H9 (cell line): Measurements from ENCODE around the gene FAM219B. TPM values are rescaled to one million over a fixed set of nuclear protein-coding genes. Genes with fewer than 3 reads are reported as not detected.

Experiments used
- DNase-seq: peaks from one replicate; pipeline ENCODE4 v3.0.0-alpha.2; 2017
- H2AFZ ChIP-seq: one replicate; pipeline ENCODE4 v1.6.1; 2013; ENCODE audit warnings: mild to moderate bottlenecking, low read length, control low read depth, moderate library complexity
- H2AK5ac ChIP-seq: 2 replicates; pipeline ENCODE4 v1.6.1; 2013; ENCODE audit warnings: low read length, control low read depth, mixed read lengths; ENCODE audit not compliant: insufficient read length
- H2BK120ac ChIP-seq: one replicate; pipeline ENCODE4 v1.6.1; 2013; ENCODE audit warnings: low read depth, mild to moderate bottlenecking, low read length, control low read depth, inconsistent platforms; ENCODE audit not compliant: poor library complexity, severe bottlenecking
- H2BK12ac ChIP-seq: 2 replicates; pipeline ENCODE4 v1.6.1; 2013; ENCODE audit warnings: low read length, control low read depth, mixed read lengths, low read depth; ENCODE audit not compliant: insufficient read length
- H2BK15ac ChIP-seq: 2 replicates; pipeline ENCODE4 v1.6.1; 2013; ENCODE audit warnings: low read depth, low read length, control low read depth
- H2BK20ac ChIP-seq: one replicate; pipeline ENCODE4 v1.6.1; 2013; ENCODE audit warnings: low read depth, mild to moderate bottlenecking, low read length, control low read depth, inconsistent platforms; ENCODE audit not compliant: poor library complexity, severe bottlenecking
- H2BK5ac ChIP-seq: 2 replicates; pipeline ENCODE4 v1.6.1; 2013; ENCODE audit warnings: low read length, control low read depth, mixed read lengths; ENCODE audit not compliant: insufficient read length
- H3K14ac ChIP-seq: 2 replicates; pipeline ENCODE4 v1.6.1; 2013; ENCODE audit warnings: low read length, control low read depth; ENCODE audit not compliant: insufficient read depth
- H3K18ac ChIP-seq: 2 replicates; pipeline ENCODE4 v1.6.1; 2013; ENCODE audit warnings: low read depth, mild to moderate bottlenecking, mixed read lengths, low read length, control low read depth; ENCODE audit not compliant: insufficient read length
- H3K23ac ChIP-seq: 2 replicates; pipeline ENCODE4 v1.6.1; 2013; ENCODE audit warnings: low read length, control low read depth, mixed read lengths, low read depth; ENCODE audit not compliant: insufficient read length
- H3K23me2 ChIP-seq: 2 replicates; pipeline ENCODE4 v1.6.1; 2013; ENCODE audit warnings: low read depth, mild to moderate bottlenecking, mixed read lengths, low read length, control low read depth; ENCODE audit not compliant: insufficient read length, poor library complexity, severe bottlenecking
- H3K27ac ChIP-seq: 2 replicates; pipeline ENCODE4 v1.5.1; 2013; ENCODE audit warnings: low read length, control low read depth, mixed read lengths, low read depth; ENCODE audit not compliant: insufficient read length
- H3K27me3 ChIP-seq: 2 replicates; pipeline ENCODE4 v1.6.1; 2013; ENCODE audit warnings: low read length, control low read depth, inconsistent platforms; ENCODE audit not compliant: insufficient read depth
- H3K4ac ChIP-seq: 2 replicates; pipeline ENCODE4 v1.6.1; 2013; ENCODE audit warnings: low read depth, mild to moderate bottlenecking, control low read depth, inconsistent platforms, low read length, moderate library complexity
- H3K4me1 ChIP-seq: 2 replicates; pipeline ENCODE4 v1.6.1; 2013; ENCODE audit warnings: low read length, control low read depth, inconsistent platforms; ENCODE audit not compliant: insufficient read depth
- H3K4me2 ChIP-seq: 2 replicates; pipeline ENCODE4 v1.6.1; 2013; ENCODE audit warnings: low read length, control low read depth, mixed read lengths; ENCODE audit not compliant: insufficient read length, insufficient read depth
- H3K56ac ChIP-seq: 2 replicates; pipeline ENCODE4 v1.6.1; 2013; ENCODE audit warnings: low read depth, mild to moderate bottlenecking, mixed read lengths, low read length, control low read depth; ENCODE audit not compliant: insufficient read length
- H3K79me1 ChIP-seq: 2 replicates; pipeline ENCODE4 v1.6.1; 2013; ENCODE audit warnings: low read depth, mild to moderate bottlenecking, moderate library complexity, low read length, control low read depth, inconsistent platforms; ENCODE audit not compliant: insufficient read depth, poor library complexity, severe bottlenecking
- H3K79me2 ChIP-seq: 2 replicates; pipeline ENCODE4 v1.6.1; 2013; ENCODE audit warnings: low read length, control low read depth, inconsistent platforms; ENCODE audit not compliant: insufficient read depth
- H3K9ac ChIP-seq: 2 replicates; pipeline ENCODE4 v1.6.1; 2013; ENCODE audit warnings: low read length, control low read depth, mixed read lengths; ENCODE audit not compliant: insufficient read length; ENCODE audit errors: extremely low read depth
- H3K9me3 ChIP-seq: one replicate; pipeline ENCODE4 v1.6.1; 2013; ENCODE audit warnings: low read depth, low read length, inconsistent platforms; ENCODE audit not compliant: control insufficient read depth
- H3T11ph ChIP-seq: one replicate; pipeline ENCODE4 v1.6.1; 2013; ENCODE audit warnings: mild to moderate bottlenecking, low read length, control low read depth, inconsistent platforms
- H4K20me1 ChIP-seq: one replicate; pipeline ENCODE4 v1.6.1; 2013; ENCODE audit not compliant: control insufficient read depth, insufficient read length, insufficient read depth
- H4K5ac ChIP-seq: 2 replicates; pipeline ENCODE4 v1.6.1; 2013; ENCODE audit warnings: low read depth, mild to moderate bottlenecking, mixed read lengths, low read length, control low read depth; ENCODE audit not compliant: insufficient read length
- H4K8ac ChIP-seq: replicated peaks from 2 replicates; pipeline ENCODE4 v1.6.1; 2013; ENCODE audit warnings: low read length, control low read depth, mixed read lengths, low read depth; ENCODE audit not compliant: insufficient read length
- H4K91ac ChIP-seq: 2 replicates; pipeline ENCODE4 v1.6.1; 2013; ENCODE audit warnings: low read depth, mild to moderate bottlenecking, moderate library complexity, mixed read lengths, low read length, control low read depth; ENCODE audit not compliant: insufficient read length
- H3K27ac Mint-ChIP-seq, 3 experiments: 2 replicates in 2 of 3; 3 replicates in 1 of 3; pipeline ENCODE4 v1.8.0; 2020 to 2021; ENCODE audit warnings: mixed read lengths in 3 of 3, mild to moderate bottlenecking in 1 of 3, moderate library complexity in 1 of 3
- H3K27me3 Mint-ChIP-seq: 2 replicates; pipeline ENCODE4 v1.8.0; 2021; ENCODE audit warnings: low read depth, mild to moderate bottlenecking, moderate library complexity, mixed read lengths
- H3K36me3 Mint-ChIP-seq, 3 experiments: 2 replicates in 2 of 3; 3 replicates in 1 of 3; pipeline ENCODE4 v1.8.0; 2020 to 2021; ENCODE audit warnings: low read depth in 3 of 3, mixed read lengths in 3 of 3; ENCODE audit not compliant: insufficient read depth in 1 of 3
- H3K4me1 Mint-ChIP-seq, 2 experiments: 2 replicates each; pipeline ENCODE4 v1.8.0; 2020; ENCODE audit warnings: mixed read lengths in 2 of 2
- H3K4me3 Mint-ChIP-seq, 2 experiments: 2 replicates in 1 of 2; 3 replicates in 1 of 2; pipeline ENCODE4 v1.8.0; 2020 to 2021; ENCODE audit warnings: mild to moderate bottlenecking in 2 of 2, mixed read lengths in 2 of 2, moderate library complexity in 1 of 2
- H3K9me3 Mint-ChIP-seq, 2 experiments: 2 replicates in 1 of 2; 3 replicates in 1 of 2; pipeline ENCODE4 v1.8.0; 2020; ENCODE audit warnings: mild to moderate bottlenecking in 2 of 2, mixed read lengths in 2 of 2, moderate library complexity in 1 of 2
- CTCF ChIP-seq: fragments of 200-600 bp; sonication (generic); conservative IDR thresholded peaks from 3 replicates; pipeline ENCODE4 v1.8.0; 2021; ENCODE audit warnings: antibody characterized with exemption, mild to moderate bottlenecking
- WGBS: extraction: QIAGEN DNeasy Blood & Tissue Kit; methylation state at CpG from one replicate; pipeline ENCODE4 v1.1.7; 2013; ENCODE audit warnings: missing lambda C conversion rate, low lambda C conversion rate, mixed read lengths; ENCODE audit not compliant: insufficient read length; ENCODE audit errors: extremely low coverage; 5-methylcytosine and 5-hydroxymethylcytosine counted together
- total RNA-seq: library from RNA; stranded (reverse); gene quantifications from 2 replicates; pipeline ENCODE4 v1.2.1, GENCODE V29; 2021

The FAM219B gene
- total RNA-seq, 1 experiment from 2014 or later, result 60.3 TPM

- H3K4me2 ChIP-seq, result no peak overlapping the region
- no peak overlapping the region for H3K27ac ChIP-seq
- H4K20me1 ChIP-seq, result peaks cover 3% of the 10 kb centered on the region
- H3K18ac ChIP-seq, result no peak overlapping the region
- no peak overlapping the region for H4K91ac ChIP-seq
- WGBS, result no CpG with 5 or more reads among the region's 2 CpGs
- Mint-ChIP-seq H3K4me1 (peaks cover 0 to 6% of the 10 kb centered on the region in 2 experiments; a peak in 2 of 4 replicates), H3K27ac (peak overlapping the region; percentile 23 to 83 (median 53); a peak in 5 of 7 replicates), H3K36me3 (peaks cover 8 to 26% (median 17%) of the 10 kb centered on the region in 3 experiments), H3K9me3 (peaks cover 4% of the 10 kb centered on the region in 2 experiments; a peak in 3 of 5 replicates), H3K27me3 (no peaks in the 10 kb centered on the region), H3K4me3 (no peak overlapping the region)
- no peak for DNase-seq
- H2AFZ ChIP-seq, result no peak overlapping the region
- no peak for TF ChIP-seq CTCF
- no peak overlapping the region for H3K9ac ChIP-seq
- H3K4me1 ChIP-seq, result no peaks in the 10 kb centered on the region
- H2BK20ac ChIP-seq, result no peak overlapping the region
- H3K23ac ChIP-seq, result no peak overlapping the region
- no peak overlapping the region for H2BK5ac ChIP-seq
- H3T11ph ChIP-seq, result no peak overlapping the region
- H3K4ac ChIP-seq, result no peak overlapping the region
- H3K79me1 ChIP-seq, result no peaks in the 10 kb centered on the region
- H3K23me2 ChIP-seq, result no peaks in the 10 kb centered on the region
- H4K8ac ChIP-seq, result no peak overlapping the region
- no peak overlapping the region for H2BK120ac ChIP-seq
- H4K5ac ChIP-seq, result no peak overlapping the region
- no peak overlapping the region for H2BK15ac ChIP-seq
- no peaks in the 10 kb centered on the region for H3K9me3 ChIP-seq
- H3K56ac ChIP-seq, result no peak overlapping the region
- H3K79me2 ChIP-seq, result peaks cover 13% of the 10 kb centered on the region; the same call in 1 of the 2 replicates
- no peak overlapping the region for H3K14ac ChIP-seq
- no peak overlapping the region for H2AK5ac ChIP-seq
- H3K27me3 ChIP-seq, result no peaks in the 10 kb centered on the region
- no peak overlapping the region for H2BK12ac ChIP-seq
These were observed 41.3 kb downstream of the FAM219B start for GRCh38 chr15:74865316-74865715.
